ENCODE results near the gene CARD19.

CARD19 gene

GRCh38 chr9:93083592-93084470 is 12.2 kb upstream of the CARD19 start:
- DNase-seq = peak in 9 of 42 donors; percentile 3 to 32 (median 13)
- intact Hi-C loops (cut with DNase I) = loop anchor here (10.0 kb wide), 1 partner anchor 199 kb away; no protein-coding TSS in a partner anchor

- peak in 9 of 42 donors; percentile 2 to 37 (median 12) for DNase-seq
- intact Hi-C loops (cut with DNase I) = loop anchor here (10.0 kb wide), 1 partner anchor 200 kb away; no protein-coding TSS in a partner anchor
Observed at GRCh38 chr9:93084471-93084881, 11.5 kb upstream of the CARD19 start.

- intact Hi-C loops (cut with DNase I) = loop anchor here (10.0 kb wide), 1 partner anchor 201 kb away; no protein-coding TSS in a partner anchor
Observed at GRCh38 chr9:93085676-93086075, 10.3 kb upstream of the CARD19 start.

GRCh38 chr9:93086447-93087224 is 9.4 kb upstream of the CARD19 start:
- intact Hi-C loops (cut with DNase I) = loop anchor here (10.0 kb wide), 1 partner anchor 202 kb away; no protein-coding TSS in a partner anchor

More at GRCh38 chr9:93085676-93086075, 10.3 kb upstream of the CARD19 start:
- peak in 8 of 42 donors; percentile 1 to 19 (median 6) for DNase-seq

GRCh38 chr9:93087971-93088655 is 7.9 kb upstream of the CARD19 start:
- intact Hi-C loops (cut with DNase I) = loop anchor here (10.0 kb wide), 1 partner anchor 203 kb away; no protein-coding TSS in a partner anchor
- peak in 7 of 42 donors; percentile 1 to 26 (median 4) for DNase-seq

More at GRCh38 chr9:93086447-93087224, 9.4 kb upstream of the CARD19 start:
- peak in 5 of 42 donors; percentile 2 to 13 (median 8) for DNase-seq

- peak in 5 of 42 donors; percentile 1 to 26 (median 4) for DNase-seq
- intact Hi-C loops (cut with DNase I) = loop anchor here (10.0 kb wide), 1 partner anchor 204 kb away; no protein-coding TSS in a partner anchor
Observed at GRCh38 chr9:93088656-93089015, 7.4 kb upstream of the CARD19 start.

- DNase-seq = peak in 5 of 42 donors; percentile 1 to 7 (median 3)
- intact Hi-C loops (cut with DNase I) = loop anchor here (10.0 kb wide), 1 partner anchor 204 kb away; no protein-coding TSS in a partner anchor
Observed at GRCh38 chr9:93089024-93089423, 7.0 kb upstream of the CARD19 start.

- DNase-seq = peak in 12 of 42 donors; percentile 2 to 34 (median 9)
- intact Hi-C loops (cut with DNase I) = loop anchor here (10.0 kb wide), 1 partner anchor 205 kb away; no protein-coding TSS in a partner anchor
Observed at GRCh38 chr9:93089481-93089991, 6.5 kb upstream of the CARD19 start.

- peak in 8 of 42 donors; percentile 1 to 16 (median 5) for DNase-seq
- intact Hi-C loops (cut with DNase I) = no loop called here
Observed at GRCh38 chr9:93090091-93090655, 5.8 kb upstream of the CARD19 start.

GRCh38 chr9:93091056-93091452 is 5.0 kb upstream of the CARD19 start:
- peak in 12 of 42 donors; percentile 0 to 25 (median 4) for DNase-seq
- intact Hi-C loops (cut with DNase I) = no loop called here

GRCh38 chr9:93091453-93092081 is 4.5 kb upstream of the CARD19 start:
- peak in 13 of 42 donors; percentile 5 to 67 (median 30) for DNase-seq
- intact Hi-C loops (cut with DNase I) = no loop called here

GRCh38 chr9:93092251-93092991 is 3.6 kb upstream of the CARD19 start:
- DNase-seq = peak in 11 of 42 donors; percentile 1 to 35 (median 11)
- intact Hi-C loops (cut with DNase I) = no loop called here

GRCh38 chr9:93093127-93093876 is 2.7 kb upstream of the CARD19 start:
- DNase-seq = peak in 6 of 42 donors; percentile 3 to 22 (median 11)
- intact Hi-C loops (cut with DNase I) = no loop called here

GRCh38 chr9:93093877-93094657 is 1.9 kb upstream of the CARD19 start:
- peak in 2 of 42 donors; percentile 2 to 7 for DNase-seq

GRCh38 chr9:93094658-93095204 is 1.3 kb upstream of the CARD19 start:
- peak in 40 of 42 donors; percentile 29 to 77 (median 53) for DNase-seq

More at GRCh38 chr9:93093877-93094657, 1.9 kb upstream of the CARD19 start:
- intact Hi-C loops (cut with DNase I) = no loop called here

More at GRCh38 chr9:93094658-93095204, 1.3 kb upstream of the CARD19 start:
- intact Hi-C loops (cut with DNase I) = loop anchor here (5.0 kb wide), 2 partner anchors 38 to 358 kb away; partner anchors contain the start of genes FAM120A, FAM120AOS and NINJ1

All from head of caudate nucleus (tissue), 42 donors.